HepG2 (cell line): ENCODE measurements around the gene ATP13A2.

Experiments used
- ARID2 ChIP-seq: sonication (generic); formaldehyde crosslinking; IDR thresholded peaks from 2 replicates; pipeline ENCODE4 v1.8.1; 2022; ENCODE audit warnings: mild to moderate bottlenecking, missing genetic modification reagents, borderline replicate concordance
- FLYWCH1 ChIP-seq: sonication (generic); formaldehyde crosslinking; IDR thresholded peaks from 2 replicates; pipeline ENCODE4 v1.8.1; 2023; ENCODE audit warnings: mild to moderate bottlenecking, missing genetic modification reagents
- STAG1 ChIP-seq: sonication (generic); formaldehyde crosslinking; IDR thresholded peaks from 2 replicates; pipeline ENCODE4 v1.4.0; 2020; ENCODE audit warnings: missing genetic modification reagents

DNA sequence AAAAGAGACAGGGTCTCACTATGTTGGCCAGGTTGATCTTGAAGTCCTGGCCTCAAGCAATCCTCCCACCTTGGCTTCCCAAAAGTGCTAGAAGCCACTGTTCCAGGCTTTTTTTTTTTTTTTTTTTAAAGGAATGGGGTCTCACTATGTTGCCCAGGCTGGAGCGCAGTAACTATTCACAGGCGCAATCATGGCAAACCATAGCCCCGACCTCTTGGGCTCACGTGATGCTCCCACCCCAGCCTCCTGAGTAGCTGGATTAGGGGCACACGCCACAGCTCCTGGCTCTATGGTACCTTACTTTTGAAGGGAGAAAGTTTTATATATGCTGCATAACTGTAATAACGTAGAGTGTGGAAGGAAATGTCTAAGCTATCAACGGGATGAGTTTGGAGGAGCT is 5.7 kb upstream of the ATP13A2 start:
- TF ChIP-seq ARID2 (CRISPR knock-in tag) (no peak), STAG1 (CRISPR knock-in tag) (no peak), FLYWCH1 (CRISPR knock-in tag) (no peak)
